HG03432 (cell line): ENCODE data around the gene NTSR1.

ENCODE experiments used
- ATAC-seq: cut with Tn5 transposase; IDR thresholded peaks from one replicate; pipeline ENCODE4 v1.9.1; 2021; ENCODE audit warnings: mild to moderate bottlenecking, moderate library complexity; ENCODE audit not compliant: unreplicated experiment

The NTSR1 gene

DNA sequence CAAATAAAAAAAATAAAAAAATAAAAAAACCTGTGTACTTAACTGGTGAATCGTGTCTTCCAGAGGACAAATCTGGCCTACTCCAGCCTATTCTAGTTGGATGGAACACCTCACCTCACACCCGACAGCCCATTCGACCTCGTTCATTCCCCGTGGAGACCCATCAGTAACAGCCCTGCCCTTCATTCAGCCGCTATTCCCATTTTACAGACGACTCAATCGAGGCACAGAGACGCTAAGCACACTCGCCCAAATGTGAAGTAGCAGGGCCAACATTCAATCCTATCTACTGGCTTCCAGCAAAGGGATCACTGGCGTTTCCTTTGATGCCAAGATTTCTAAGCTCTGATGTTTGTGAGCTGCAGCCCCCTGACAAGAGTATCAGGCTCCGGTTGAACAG lies 1.8 kb upstream of the NTSR1 start:
- no peak for ATAC-seq

DNA sequence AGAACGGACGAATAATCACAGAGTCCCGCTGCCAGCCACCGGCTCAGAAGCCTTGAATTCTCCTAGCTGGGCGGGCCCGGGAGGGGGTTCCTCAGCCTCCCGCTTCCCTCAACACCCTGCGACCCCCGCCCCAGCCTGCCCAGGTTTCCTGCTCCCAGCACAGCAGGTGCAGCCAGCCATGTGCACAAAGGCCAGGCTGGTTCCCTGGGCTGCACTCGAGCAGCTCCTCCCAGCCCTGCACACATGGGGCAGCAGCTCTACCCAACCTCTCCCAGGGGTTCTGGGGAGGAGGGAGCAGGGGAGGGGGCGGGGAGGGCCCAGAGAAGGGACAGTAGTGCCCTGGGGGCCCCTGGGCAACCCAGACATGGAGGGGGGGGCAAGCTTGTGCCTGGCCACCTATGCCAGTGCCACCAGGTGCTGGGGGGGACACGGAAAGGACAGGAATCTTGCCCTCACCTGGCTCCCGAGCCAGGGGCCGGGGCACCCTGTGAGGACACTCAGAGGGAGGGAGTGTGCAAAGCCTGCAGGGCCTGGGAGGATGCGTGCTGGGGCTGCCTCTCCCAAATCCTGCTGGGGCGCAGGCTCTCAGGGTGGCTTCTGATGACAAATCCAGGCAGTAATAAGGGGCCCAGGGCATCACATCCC lies 1.2 kb upstream of the NTSR1 start:
- ATAC-seq: no peak

DNA sequence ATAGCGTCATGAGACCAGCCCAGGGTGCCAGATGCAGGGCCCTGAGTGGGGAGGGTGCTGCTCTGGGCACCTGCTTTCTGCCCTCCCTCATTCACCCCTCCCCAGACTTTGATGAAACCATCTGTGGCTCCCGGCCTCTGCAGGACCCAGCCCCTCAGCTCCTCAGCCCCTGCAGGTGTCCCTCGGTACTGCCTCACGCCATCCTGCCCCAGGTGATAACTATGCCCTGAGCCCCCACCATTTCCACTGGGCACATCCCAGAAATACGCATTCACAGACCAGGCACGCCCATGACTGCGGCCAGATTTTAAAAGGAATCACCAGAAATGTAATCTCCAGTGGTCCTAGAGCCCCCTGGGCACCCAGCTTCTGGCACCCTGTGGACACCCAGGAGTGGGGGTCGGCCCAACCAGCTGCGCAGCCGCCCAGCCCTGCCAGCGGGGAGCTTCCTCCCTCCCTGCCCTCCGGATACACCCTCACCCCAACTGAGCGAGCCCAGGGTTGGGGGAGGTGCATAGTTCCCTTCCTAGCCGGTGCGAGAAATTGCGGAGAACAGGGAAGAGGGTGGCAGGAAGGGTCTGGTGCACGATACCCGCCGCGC lies 615 bp upstream of the NTSR1 start:
- ATAC-seq: no peak

DNA sequence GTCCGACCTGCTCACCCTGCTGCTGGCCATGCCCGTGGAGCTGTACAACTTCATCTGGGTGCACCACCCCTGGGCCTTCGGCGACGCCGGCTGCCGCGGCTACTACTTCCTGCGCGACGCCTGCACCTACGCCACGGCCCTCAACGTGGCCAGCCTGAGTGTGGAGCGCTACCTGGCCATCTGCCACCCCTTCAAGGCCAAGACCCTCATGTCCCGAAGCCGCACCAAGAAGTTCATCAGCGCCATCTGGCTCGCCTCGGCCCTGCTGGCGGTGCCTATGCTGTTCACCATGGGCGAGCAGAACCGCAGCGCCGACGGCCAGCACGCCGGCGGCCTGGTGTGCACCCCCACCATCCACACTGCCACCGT lies 885 bp downstream of the NTSR1 start:
- no peak for ATAC-seq

DNA sequence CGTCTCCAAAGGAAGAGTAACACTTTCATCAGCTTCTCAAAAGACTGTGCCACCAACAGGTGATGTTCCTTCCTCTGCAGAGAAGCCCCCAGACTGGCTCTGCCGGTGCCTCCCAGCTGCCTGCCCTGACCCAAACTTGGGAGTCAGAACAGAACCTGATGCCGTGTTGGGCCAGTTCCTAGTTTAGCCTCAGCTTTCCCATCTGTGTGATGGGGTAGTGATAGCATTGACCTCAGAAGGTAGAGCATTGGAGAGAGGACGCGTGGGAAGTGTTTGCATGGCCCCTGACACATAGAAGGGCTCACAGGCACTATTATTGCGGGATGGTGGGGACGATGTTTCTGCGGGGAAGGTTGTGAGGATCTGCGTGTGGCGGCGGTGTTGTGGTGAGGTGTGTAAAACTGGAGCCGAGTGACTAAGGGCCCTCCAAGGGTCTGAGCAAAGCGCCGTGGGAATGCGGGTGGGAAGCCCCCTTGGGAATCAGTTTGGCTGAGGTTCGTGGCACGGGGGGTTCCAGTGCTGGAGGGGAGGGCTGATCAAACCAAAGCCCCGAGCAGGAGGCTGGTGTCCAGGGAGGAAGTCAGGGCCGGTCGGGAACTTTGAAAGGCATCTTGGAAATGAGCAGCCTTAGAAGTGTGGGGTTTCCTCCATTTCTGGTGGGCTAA lies 1.7 kb downstream of the NTSR1 start:
- no peak for ATAC-seq

DNA sequence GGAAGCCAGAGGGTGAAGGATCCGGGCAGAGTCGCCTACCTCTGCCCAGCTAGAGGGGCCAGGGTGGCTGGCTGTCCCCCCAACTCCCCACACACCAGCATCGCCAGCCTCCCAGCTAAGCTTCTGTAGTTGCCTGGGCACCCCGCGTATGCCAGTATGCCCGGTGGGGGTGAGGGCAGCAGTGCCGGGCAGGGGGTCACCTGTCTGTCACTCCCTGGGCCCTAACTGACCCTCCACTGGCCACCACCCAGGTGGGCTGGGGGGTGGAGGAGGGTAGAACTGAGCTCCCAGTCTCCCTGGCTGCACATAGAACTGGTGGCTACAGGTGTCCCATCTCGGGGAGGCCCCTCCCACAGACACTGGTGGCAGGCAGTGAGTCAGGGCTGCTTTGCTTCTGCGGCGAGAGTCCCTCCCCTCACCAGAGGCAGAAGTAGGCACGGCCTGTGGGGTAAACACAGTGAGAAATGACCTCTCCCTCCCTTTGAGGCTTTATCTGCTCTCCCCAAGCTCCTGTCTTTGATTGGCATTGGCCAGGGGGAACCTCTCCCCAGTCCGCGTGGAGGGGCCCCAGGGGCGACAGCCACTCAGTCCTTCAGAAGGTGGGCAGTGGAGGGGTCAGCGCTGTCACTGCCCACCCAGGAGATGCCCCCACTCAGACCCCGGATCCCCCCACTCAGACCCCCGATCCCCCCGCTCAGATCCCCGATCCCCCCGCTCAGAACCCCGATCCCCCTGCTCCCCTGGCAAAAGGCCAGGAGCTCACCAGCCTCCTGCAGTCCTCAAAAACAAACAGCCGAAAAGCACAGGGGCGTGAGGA lies 2.5 kb downstream of the NTSR1 start:
- no peak for ATAC-seq

DNA sequence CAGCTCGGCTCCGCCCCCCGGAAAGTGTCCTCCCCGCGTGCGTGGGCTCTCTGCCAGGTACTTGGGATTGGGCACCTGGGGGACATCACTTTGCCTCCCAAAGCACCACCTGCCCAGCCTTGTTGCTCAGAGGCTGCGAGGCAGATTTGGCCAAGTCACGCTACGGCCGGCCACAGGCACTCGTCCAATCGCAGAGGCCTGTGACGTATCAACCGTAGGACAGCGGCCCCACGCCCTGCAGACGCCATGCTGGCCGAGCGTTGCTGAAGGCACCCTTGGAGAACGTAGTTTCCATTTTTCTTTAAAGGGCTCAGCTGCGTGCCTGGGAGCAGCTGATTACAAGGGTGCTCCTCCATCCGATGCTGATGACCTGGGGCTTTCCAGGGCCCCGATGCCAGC lies 3.1 kb downstream of the NTSR1 start:
- no peak for ATAC-seq

DNA sequence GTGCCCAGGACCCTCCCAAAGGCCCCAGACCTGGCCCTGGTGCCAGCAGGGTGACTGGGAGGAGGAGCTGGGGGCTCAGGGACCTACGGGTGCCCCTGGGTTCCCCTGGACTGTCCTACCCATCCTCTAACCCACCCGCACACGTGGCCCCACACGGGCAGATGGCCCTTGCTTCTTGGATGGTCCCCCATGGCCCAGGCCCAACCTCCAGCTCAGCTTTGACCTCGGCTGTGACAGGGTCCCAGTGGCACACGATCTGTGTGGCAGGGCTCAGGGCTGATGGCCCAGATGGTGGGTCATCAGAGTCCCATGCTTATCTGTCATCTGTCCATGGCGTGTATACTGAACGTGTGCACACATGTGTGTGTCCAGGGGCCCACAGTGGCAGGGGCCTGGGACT lies 4.0 kb downstream of the NTSR1 start:
- no peak for ATAC-seq

DNA sequence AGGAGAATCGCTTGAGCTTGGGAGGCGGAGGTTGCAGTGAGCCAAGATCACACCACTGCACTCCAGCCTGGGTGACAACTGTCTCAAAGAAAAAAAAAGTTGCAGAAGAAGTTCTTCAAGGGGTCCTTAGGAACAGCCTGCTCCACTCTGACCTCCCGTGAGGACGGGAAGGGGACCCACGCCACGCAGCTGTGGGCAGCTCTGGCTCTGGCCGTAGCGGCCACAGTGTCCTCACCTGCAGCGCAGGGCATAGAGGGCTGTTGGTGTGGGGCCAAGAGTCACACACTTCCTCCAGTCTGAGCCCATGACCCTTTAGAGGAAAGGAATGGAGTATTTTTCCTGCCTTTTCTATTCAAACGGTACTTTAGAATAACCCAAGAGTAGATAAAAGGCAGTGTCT lies 5.4 kb downstream of the NTSR1 start:
- no peak for ATAC-seq

DNA sequence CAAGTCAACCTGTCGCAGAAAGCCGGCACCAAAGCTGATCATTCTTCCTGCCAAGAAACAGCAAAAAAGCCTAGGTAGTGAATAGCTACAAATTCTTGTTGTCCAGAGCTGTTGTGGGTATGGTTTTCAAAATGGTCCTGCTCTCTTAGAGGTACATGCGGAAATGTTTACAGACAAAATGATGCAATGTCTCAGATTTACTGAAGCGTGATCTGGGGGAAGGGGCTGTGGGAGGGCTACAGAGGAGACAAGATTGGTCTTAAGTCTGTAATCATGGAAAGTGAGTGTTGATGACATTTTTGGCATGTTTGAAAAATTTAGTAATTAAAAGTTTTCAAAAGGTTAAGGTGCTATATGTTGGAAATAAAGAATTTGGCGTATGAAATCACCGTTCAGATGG lies 6.2 kb downstream of the NTSR1 start:
- ATAC-seq: no peak

DNA sequence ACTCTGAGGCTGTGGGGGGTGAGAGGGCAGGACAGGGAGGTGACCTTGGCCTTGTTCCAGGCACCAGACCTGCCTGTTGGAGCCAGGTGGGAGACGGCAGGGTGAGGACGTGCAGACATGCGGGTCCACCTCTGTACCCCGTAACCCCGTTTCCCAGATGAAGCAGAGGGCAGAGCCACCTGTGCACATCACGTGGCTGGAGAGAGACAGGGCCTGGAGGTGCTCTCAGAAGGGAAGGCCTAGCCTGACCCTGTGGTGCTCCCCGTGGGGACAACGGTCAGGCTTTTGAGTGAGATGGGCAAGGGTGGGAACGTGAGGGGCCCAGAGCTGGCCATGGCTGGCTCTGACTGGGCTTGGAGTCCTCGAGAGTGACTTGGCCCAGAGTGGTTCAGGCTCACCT lies 6.6 kb downstream of the NTSR1 start:
- ATAC-seq: no peak

DNA sequence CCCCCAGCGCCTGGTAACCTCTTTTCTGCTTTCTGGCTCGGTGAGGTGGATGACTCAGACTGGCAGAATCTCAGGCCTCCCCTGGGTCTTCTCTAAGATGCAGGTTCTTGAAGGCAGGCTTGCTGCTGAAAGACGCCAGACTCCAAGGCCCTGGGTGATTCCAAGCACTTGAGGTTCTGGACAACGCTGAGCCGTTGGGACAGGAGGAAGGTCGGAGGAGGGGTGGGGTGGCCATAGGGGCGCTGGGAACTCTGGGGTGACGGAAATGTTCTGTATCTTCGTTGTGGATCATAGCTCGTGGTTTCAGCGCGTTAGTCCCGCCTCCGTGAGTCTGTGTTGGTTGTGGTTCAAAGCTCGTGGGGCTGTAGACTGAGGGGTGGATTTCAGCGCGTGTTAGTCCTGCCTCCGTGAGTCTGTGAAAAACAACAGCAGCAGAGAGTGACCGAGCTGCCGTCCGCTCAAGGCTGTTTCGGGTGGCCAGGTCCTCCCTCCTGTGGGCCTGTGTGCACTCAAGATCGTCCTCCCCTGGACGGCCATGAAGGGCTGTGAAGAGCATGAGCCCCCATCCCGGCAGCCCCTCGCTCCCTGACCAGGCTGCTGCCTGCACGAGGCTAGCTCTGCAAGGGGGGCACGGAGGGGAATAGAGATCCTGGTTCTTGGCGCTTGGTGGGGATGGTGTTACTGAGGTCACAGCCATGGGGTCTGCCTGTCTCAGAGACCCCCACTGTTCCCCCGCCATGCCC lies 7.7 kb downstream of the NTSR1 start:
- ATAC-seq: no peak

DNA sequence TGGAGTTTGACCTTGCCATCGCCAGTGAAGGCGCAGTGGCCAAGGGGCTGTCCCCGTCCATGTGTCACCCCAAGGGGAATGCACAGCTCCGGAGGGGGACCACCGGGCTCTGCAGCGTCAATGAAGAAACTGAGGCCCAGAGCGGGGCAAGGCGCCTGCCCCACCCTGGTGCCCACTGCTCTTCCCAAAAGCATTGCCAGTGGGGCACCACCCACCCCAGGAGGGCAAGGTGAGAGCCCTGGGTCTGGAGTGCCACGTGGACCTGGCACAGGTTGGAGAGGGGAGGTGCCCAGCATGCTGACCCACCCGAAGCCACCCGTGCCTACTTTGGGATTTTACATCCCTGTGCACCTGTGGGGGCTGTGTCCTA lies 8.3 kb downstream of the NTSR1 start:
- ATAC-seq: no peak

DNA sequence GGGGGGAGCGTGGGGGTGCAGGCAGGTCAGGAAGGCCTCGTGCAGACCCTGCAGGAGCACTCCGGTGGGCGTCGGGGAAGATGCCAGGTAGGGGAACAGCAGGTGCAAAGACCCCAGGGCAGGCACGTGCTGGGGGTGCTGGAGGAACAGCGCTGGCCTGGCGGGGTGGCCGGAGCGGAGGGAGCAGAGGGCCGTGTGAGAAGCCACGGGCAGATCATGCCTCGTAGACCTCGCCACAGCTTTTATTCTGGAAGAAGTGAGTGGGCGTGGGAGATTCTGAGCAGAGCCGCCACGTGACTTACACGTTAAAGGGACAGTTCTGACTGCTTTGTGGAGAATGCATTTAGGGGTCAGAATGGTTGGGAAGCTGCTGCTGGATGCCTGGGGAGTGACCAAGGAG lies 9.3 kb downstream of the NTSR1 start:
- ATAC-seq: no peak

DNA sequence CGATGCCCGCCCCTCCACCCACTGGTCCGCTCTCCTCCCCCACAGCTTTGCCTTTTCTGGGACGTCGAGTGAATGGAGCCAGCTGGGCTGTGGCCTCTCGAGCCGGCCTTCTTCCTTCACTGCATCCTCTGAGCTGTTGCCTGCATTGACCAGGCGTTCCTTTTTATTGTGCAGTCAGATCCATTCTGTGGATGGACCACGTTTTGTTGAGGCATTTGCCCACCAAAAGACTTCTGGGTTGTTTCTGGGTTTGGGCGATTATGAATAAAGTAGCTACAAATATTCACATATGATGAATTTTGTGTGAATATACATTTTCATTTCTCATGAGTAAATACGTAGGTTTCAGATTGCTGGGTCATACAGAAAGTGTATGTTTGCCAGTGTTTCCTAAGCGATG lies 9.9 kb downstream of the NTSR1 start:
- no peak for ATAC-seq

DNA sequence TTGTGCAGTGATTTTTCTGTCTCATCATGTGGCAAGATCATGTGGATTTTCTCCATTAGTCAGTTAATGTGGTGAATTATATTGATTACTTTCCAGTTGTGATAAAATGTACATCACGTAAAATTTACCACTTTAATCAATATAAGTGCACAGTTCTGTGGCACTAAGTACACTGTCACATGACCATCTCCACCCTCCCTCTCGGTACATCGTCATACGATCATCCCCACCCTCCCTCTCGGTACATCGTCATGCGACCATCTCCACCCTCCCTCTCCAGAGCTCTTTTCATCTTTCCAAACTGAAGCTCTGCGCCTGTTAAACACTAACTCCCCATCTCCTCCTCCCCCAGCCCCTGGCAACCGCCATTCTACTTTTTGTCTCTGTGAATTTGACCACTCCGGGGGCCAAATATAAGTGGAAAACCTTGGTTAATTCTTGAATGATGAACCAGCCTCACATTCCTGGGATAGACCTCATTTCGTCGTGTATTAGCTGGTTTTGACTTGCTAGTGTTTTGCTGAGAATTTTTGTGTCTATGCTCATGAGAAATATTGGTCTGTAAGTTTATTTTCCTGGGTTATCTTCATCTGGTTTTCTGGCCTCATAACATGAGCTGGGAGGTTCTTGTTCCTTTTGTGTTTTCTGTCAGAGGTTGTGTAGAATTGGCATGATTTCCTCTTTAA lies 10.8 kb downstream of the NTSR1 start:
- ATAC-seq: no peak

DNA sequence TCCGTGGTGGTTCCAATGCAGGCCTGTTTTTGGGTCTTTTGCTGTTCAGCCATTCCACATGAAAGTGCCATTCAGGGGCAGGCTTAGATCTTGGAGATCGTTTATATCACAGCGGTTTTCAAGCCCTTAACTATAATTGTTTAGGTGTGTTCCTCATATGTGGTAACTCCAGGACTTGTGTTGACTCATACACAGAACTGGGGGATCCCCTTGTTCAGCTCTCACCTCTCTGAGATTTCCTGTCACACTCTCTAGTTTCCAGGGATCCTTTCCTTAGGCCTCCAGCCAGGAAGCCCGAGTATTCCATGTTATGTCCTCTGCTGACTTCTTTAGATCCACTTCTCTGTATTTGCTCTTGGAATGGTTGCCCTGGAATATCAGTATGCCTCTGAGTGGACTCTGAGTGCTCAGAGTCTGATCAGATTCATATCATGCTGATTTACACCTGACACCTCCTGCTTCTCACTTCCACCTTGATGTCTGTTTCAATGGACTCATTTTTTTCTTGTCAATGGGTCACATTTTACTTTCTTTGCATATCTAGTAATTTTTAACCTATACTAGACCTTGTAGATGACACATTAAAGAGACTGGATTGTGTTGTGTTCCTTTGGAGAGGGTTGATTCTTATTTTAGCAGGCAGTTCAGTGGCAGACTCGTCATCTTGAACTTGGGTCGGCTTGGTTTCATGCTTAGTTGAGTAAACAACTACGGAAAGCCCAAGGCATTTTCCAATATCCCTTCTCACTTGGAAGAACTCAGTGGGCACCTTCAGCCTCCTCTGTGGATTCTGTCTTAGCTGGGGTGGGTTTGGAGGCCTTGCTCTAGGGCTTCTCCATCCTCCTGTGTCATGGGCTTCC lies 13.1 kb downstream of the NTSR1 start:
- no peak for ATAC-seq

DNA sequence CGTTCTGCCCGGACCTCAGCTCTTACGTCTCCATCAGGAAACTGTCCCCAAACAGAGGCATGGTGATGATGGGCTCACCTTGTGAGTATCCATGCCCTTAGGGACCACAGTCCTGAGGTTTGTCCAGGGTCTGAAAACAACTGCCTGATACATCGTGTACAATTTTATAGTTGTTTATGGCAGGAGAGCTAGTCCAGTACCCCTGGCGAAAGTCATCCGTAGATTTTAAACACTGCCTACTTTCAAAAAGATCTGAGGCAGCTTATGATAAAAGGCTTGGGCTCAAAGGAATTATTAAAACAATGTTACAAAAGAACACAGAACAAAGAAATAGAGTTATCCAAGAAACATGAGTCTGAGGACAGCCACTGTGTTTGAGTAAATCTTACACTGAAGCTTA lies 14.0 kb downstream of the NTSR1 start:
- ATAC-seq: no peak

DNA sequence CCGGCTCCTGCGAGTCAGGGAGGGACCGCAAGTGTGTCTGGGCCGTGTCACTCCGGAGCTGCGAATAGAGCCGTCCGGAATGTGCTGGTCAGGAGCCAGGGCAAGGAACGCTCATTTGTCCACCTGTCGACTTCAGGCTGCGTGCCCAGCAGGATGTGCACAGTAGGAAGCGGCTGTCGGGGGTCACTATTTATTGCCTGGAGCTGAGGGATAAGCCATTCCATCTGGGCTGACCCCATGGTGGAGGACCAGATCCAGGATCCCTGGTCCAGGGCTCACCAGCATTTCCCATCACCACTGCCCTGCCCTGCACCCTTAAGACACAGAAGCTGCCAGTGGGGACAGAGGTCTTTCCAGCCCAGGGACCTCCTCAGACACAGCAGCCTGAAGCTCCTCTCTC lies 14.7 kb downstream of the NTSR1 start:
- no peak for ATAC-seq
